Panc1 (cell line): ENCODE measurements around the gene ZNF654.

Source experiments
- CTCF ChIP-seq: fragments of 450-650 bp; IDR thresholded peaks from 2 replicates; pipeline ENCODE4 v1.5.1; 2017; ENCODE audit warnings: mild to moderate bottlenecking
- POLR2AphosphoS5 ChIP-seq: IDR thresholded peaks from 2 replicates; pipeline ENCODE4 v1.6.1; 2012; ENCODE audit warnings: mild to moderate bottlenecking, low read depth, low read length, moderate library complexity
- SIN3A ChIP-seq: IDR thresholded peaks from 2 replicates; pipeline ENCODE4 v1.6.1; 2012; ENCODE audit warnings: low read depth, mild to moderate bottlenecking, low read length, moderate library complexity, borderline replicate concordance; ENCODE audit not compliant: insufficient read depth
- TCF7L2 ChIP-seq: IDR thresholded peaks from 2 replicates; pipeline ENCODE4 v1.6.1; 2011; ENCODE audit warnings: mild to moderate bottlenecking, low read depth, low read length, inconsistent platforms
- TF ChIP-seq, protein P1 (sequence below), 2 experiments: IDR thresholded peaks; 2 replicates each; pipeline ENCODE4 v1.6.1; 2011 to 2012; ENCODE audit warnings: low read depth in 2 of 2, control low read depth in 1 of 2, low read length in 1 of 2, mild to moderate bottlenecking in 1 of 2, moderate library complexity in 1 of 2; ENCODE audit not compliant: insufficient read depth in 1 of 2

DNA sequence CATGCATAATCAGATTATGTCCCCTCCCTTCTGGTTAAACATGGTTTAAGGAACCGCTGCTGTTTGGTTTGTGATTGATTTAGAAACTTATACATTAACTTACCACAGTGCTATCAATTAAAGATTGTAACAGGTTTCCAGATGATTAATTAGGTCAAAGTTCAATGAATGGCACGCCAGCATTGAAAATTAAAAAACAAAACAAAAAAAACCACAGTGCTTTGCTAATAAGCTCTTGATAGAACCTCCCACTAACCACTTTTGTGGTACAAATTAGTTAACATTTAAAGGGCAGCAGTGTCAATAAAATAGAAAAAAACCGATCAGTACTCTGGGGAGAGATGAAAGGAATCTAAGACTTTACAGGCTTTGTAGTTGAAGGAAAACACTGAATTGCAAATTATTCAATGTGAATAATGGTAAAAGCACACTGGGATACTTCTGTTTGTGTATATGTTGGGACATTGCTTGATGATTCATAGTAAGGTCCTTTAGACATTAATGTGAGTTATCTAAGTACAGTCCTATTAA, 83.1 kb downstream of the ZNF654 start:
- TF ChIP-seq CTCF, result no peak
- no peak for TF ChIP-seq POLR2AphosphoS5
- TF ChIP-seq TCF7L2, result no peak
- TF ChIP-seq, protein P1, sequence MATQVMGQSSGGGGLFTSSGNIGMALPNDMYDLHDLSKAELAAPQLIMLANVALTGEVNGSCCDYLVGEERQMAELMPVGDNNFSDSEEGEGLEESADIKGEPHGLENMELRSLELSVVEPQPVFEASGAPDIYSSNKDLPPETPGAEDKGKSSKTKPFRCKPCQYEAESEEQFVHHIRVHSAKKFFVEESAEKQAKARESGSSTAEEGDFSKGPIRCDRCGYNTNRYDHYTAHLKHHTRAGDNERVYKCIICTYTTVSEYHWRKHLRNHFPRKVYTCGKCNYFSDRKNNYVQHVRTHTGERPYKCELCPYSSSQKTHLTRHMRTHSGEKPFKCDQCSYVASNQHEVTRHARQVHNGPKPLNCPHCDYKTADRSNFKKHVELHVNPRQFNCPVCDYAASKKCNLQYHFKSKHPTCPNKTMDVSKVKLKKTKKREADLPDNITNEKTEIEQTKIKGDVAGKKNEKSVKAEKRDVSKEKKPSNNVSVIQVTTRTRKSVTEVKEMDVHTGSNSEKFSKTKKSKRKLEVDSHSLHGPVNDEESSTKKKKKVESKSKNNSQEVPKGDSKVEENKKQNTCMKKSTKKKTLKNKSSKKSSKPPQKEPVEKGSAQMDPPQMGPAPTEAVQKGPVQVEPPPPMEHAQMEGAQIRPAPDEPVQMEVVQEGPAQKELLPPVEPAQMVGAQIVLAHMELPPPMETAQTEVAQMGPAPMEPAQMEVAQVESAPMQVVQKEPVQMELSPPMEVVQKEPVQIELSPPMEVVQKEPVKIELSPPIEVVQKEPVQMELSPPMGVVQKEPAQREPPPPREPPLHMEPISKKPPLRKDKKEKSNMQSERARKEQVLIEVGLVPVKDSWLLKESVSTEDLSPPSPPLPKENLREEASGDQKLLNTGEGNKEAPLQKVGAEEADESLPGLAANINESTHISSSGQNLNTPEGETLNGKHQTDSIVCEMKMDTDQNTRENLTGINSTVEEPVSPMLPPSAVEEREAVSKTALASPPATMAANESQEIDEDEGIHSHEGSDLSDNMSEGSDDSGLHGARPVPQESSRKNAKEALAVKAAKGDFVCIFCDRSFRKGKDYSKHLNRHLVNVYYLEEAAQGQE (IDR thresholded peaks at IDR 0.05; ENCODE audit: insufficient read depth in 1 of 2, low read depth in 2 of 2, low read length in 1 of 2), result no peak
- TF ChIP-seq SIN3A, result no peak
